ENCODE measurements around the gene YBEY. TPM values are rescaled to one million over a fixed set of nuclear protein-coding genes. Genes with fewer than 3 reads are reported as not detected.

The YBEY gene
- polyA plus RNA-seq, 3 donors: 4.1 to 8.6 (median 5.2) TPM

- no peak overlapping the region for H3K4me3 Mint-ChIP-seq
- Histone ChIP-seq H3K79me2 (ENCODE audit: insufficient read depth, low read length) (peaks cover 20% of the 10 kb centered on the region), H3K4me2 (replicated peaks; ENCODE audit: extremely low read depth, low read length, poor library complexity, severe bottlenecking) (no peak overlapping the region), H3K36me3 (replicated peaks in 1 of 2; ENCODE audit: control insufficient read depth in 1 of 2, insufficient read depth in 2 of 2, low read length in 2 of 2) (peaks cover 66 to 91% of the 10 kb centered on the region in 2 donors), H3K4me1 (ENCODE audit: control insufficient read depth in 1 of 2, insufficient read depth in 2 of 2, low read length in 2 of 2) (no peaks in the 10 kb centered on the region), H3K9ac (ENCODE audit: insufficient read depth, low read length, poor library complexity, severe bottlenecking) (no peak overlapping the region), H4K20me1 (ENCODE audit: insufficient read depth, low read length) (no peaks in the 10 kb centered on the region), H3K9me3 (replicated peaks in 1 of 2; ENCODE audit: control insufficient read depth in 1 of 2, insufficient read depth in 1 of 2, low read length in 2 of 2) (no peaks in the 10 kb centered on the region), H3K27ac (ENCODE audit: low read depth in 1 of 2, low read length in 2 of 2) (no peak overlapping the region), H3K27me3 (ENCODE audit: control insufficient read depth in 2 of 2, insufficient read depth in 2 of 2, low read length in 2 of 2) (no peaks in the 10 kb centered on the region), H3K4me3 (replicated peaks in 1 of 3; ENCODE audit: low read depth in 2 of 3, low read length in 3 of 3) (no peak overlapping the region), H2AFZ (ENCODE audit: insufficient read depth, low read depth, low read length, poor library complexity, severe bottlenecking) (no peak overlapping the region)
- peaks cover 0 to 1% (median 0%) of the 10 kb centered on the region in 3 donors for H3K27me3 Mint-ChIP-seq (ENCODE audit: low read depth in 3 of 3)
- H3K36me3 Mint-ChIP-seq: peaks cover 69 to 91% of the 10 kb centered on the region in 2 donors
- no peak for DNase-seq
- peak overlapping the region in 2 of 7 donors; percentile 11 to 77 for H3K27ac Mint-ChIP-seq
- WGBS (ENCODE audit: insufficient coverage): 97% methylated on average over 10 of the region's 10 CpGs
- intact Hi-C loops (cut with micrococcal nuclease): no loop called here
- no peaks in the 10 kb centered on the region for H3K4me1 Mint-ChIP-seq
- no peak for TF ChIP-seq CTCF (IDR thresholded peaks at IDR 0.05)
- no peaks in the 10 kb centered on the region for H3K9me3 Mint-ChIP-seq
These were observed 61.0 kb downstream of the YBEY start for GRCh38 chr21:46347203-46347550.

Other genes starting within 250 kb of the YBEY start
- under 1 TPM in 1 of 3 donors, not detected in 2; 0.01 TPM for gene COL6A2, start 188.2 kb upstream of the YBEY start, polyA plus RNA-seq
- not detected for gene FTCD, start 130.8 kb upstream of the YBEY start, polyA plus RNA-seq
- 1 to 10 TPM; 3.3 to 6.7 (median 5.8) TPM for gene SPATC1L, start 101.9 kb upstream of the YBEY start, polyA plus RNA-seq
- gene LSS, start 57.6 kb upstream of the YBEY start, polyA plus RNA-seq: 10 to 100 TPM in 1 of 3 donors, 1 to 10 TPM in 2; 4.1 to 20.0 (median 4.9) TPM
- gene MCM3AP, start 731 bp upstream of the YBEY start, polyA plus RNA-seq: 10 to 100 TPM; 30.9 to 62.4 (median 32.7) TPM
- under 1 TPM; 0.15 to 0.73 (median 0.21) TPM for gene C21orf58, start 37.5 kb downstream of the YBEY start, polyA plus RNA-seq
- 10 to 100 TPM in 1 of 3 donors, 1 to 10 TPM in 2; 4.2 to 16.3 (median 5.1) TPM for gene PCNT, start 37.8 kb downstream of the YBEY start, polyA plus RNA-seq
- gene DIP2A, start 172.5 kb downstream of the YBEY start, polyA plus RNA-seq: 10 to 100 TPM in 1 of 3 donors, 1 to 10 TPM in 2; 4.6 to 55.4 (median 6.1) TPM

All from CD14-positive monocyte (primary cell).